ENCODE results near the gene CXXC5.
"Not testable (repeated sequence)": the region's sequence is repeated elsewhere in the genome, so short reads cannot be mapped to it uniquely, and the experiment has no call there.

Gene CXXC5

GRCh38 chr5:139711906-139712224, 63.7 kb downstream of the CXXC5 start:
- peaks cover 12% of the 10 kb centered on the region for H3K4me1 ChIP-seq
- H3K27me3 ChIP-seq (ENCODE audit: low read depth): no peaks in the 10 kb centered on the region
- in situ Hi-C loops (cut with MboI; ENCODE audit: low sequenced_read_pairs): no loop called here
- no peaks in the 10 kb centered on the region for H3K36me3 ChIP-seq (replicated peaks)
- H3K4me3 ChIP-seq: no peak overlapping the region; the same call in 1 of the 2 replicates
- H3K9me3 ChIP-seq: no peaks in the 10 kb centered on the region
- no peak for DNase-seq (ENCODE audit: low spot score in 2 of 2)

- H3K36me3 ChIP-seq (replicated peaks): no peaks in the 10 kb centered on the region
- no peak for DNase-seq (ENCODE audit: low spot score in 2 of 2)
- no peak overlapping the region for H3K4me3 ChIP-seq
- no peaks in the 10 kb centered on the region for H3K27me3 ChIP-seq (ENCODE audit: low read depth)
- in situ Hi-C loops (cut with MboI; ENCODE audit: low sequenced_read_pairs): no loop called here
- H3K4me1 ChIP-seq: peaks cover 10% of the 10 kb centered on the region
- H3K9me3 ChIP-seq: no peaks in the 10 kb centered on the region
Measured at GRCh38 chr5:139712412-139712811, 64.3 kb downstream of the CXXC5 start.

- H3K9me3 ChIP-seq; DNase-seq (ENCODE audit: low spot score in 2 of 2); H3K36me3 ChIP-seq (replicated peaks); H3K4me3 ChIP-seq; H3K27me3 ChIP-seq (ENCODE audit: low read depth); in situ Hi-C loops (cut with MboI; ENCODE audit: low sequenced_read_pairs); H3K4me1 ChIP-seq: not testable (repeated sequence)
Measured at GRCh38 chr5:139713898-139714297, 65.7 kb downstream of the CXXC5 start.

- in situ Hi-C loops (cut with MboI; ENCODE audit: low sequenced_read_pairs): no loop called here
- peaks cover 18% of the 10 kb centered on the region for H3K9me3 ChIP-seq
- no peak overlapping the region for H3K4me3 ChIP-seq
- H3K36me3 ChIP-seq (replicated peaks): no peaks in the 10 kb centered on the region
- no peak for DNase-seq (ENCODE audit: low spot score in 2 of 2)
- H3K4me1 ChIP-seq: no peaks in the 10 kb centered on the region
- no peaks in the 10 kb centered on the region for H3K27me3 ChIP-seq (ENCODE audit: low read depth)
Measured at GRCh38 chr5:139717221-139717620, 69.1 kb downstream of the CXXC5 start.

GRCh38 chr5:139718403-139718802, 70.3 kb downstream of the CXXC5 start:
- in situ Hi-C loops (cut with MboI; ENCODE audit: low sequenced_read_pairs); H3K36me3 ChIP-seq (replicated peaks); H3K27me3 ChIP-seq (ENCODE audit: low read depth); DNase-seq (ENCODE audit: low spot score in 2 of 2); H3K4me3 ChIP-seq; H3K4me1 ChIP-seq: not testable (repeated sequence)
- peaks cover 18% of the 10 kb centered on the region for H3K9me3 ChIP-seq

GRCh38 chr5:139719970-139720369, 71.8 kb downstream of the CXXC5 start:
- H3K36me3 ChIP-seq (replicated peaks); H3K4me3 ChIP-seq; in situ Hi-C loops (cut with MboI; ENCODE audit: low sequenced_read_pairs); H3K27me3 ChIP-seq (ENCODE audit: low read depth); H3K4me1 ChIP-seq; DNase-seq (ENCODE audit: low spot score in 2 of 2): not testable (repeated sequence)
- H3K9me3 ChIP-seq: peaks cover 18% of the 10 kb centered on the region

- no peaks in the 10 kb centered on the region for H3K36me3 ChIP-seq (replicated peaks)
- H3K27me3 ChIP-seq (ENCODE audit: low read depth): no peaks in the 10 kb centered on the region
- no peak overlapping the region for H3K4me3 ChIP-seq
- H3K4me1 ChIP-seq: no peaks in the 10 kb centered on the region
- DNase-seq (ENCODE audit: low spot score in 2 of 2): no peak
- in situ Hi-C loops (cut with MboI; ENCODE audit: low sequenced_read_pairs): no loop called here
- peaks cover 12% of the 10 kb centered on the region for H3K9me3 ChIP-seq
Measured at GRCh38 chr5:139723986-139724587, 75.9 kb downstream of the CXXC5 start.

- in situ Hi-C loops (cut with MboI; ENCODE audit: low sequenced_read_pairs): no loop called here
- Histone ChIP-seq H3K36me3 (replicated peaks) (no peaks in the 10 kb centered on the region), H3K9me3 (peaks cover 5% of the 10 kb centered on the region), H3K4me3 (no peak overlapping the region), H3K27me3 (ENCODE audit: low read depth) (no peaks in the 10 kb centered on the region), H3K4me1 (no peaks in the 10 kb centered on the region)
- DNase-seq (ENCODE audit: low spot score in 2 of 2): no peak
Measured at GRCh38 chr5:139725073-139725830, 77.1 kb downstream of the CXXC5 start.

- in situ Hi-C loops (cut with MboI; ENCODE audit: low sequenced_read_pairs): no loop called here
- Histone ChIP-seq H3K9me3 (no peaks in the 10 kb centered on the region), H3K4me1 (no peaks in the 10 kb centered on the region), H3K4me3 (no peak overlapping the region), H3K36me3 (replicated peaks) (no peaks in the 10 kb centered on the region), H3K27me3 (ENCODE audit: low read depth) (no peaks in the 10 kb centered on the region)
- DNase-seq (ENCODE audit: low spot score in 2 of 2): no peak
Measured at GRCh38 chr5:139726248-139726647, 78.1 kb downstream of the CXXC5 start.

GRCh38 chr5:139727615-139728014, 79.5 kb downstream of the CXXC5 start:
- H3K36me3 ChIP-seq (replicated peaks); in situ Hi-C loops (cut with MboI; ENCODE audit: low sequenced_read_pairs); H3K4me3 ChIP-seq; H3K9me3 ChIP-seq; H3K4me1 ChIP-seq; H3K27me3 ChIP-seq (ENCODE audit: low read depth); DNase-seq (ENCODE audit: low spot score in 2 of 2): not testable (repeated sequence)

GRCh38 chr5:139731281-139731680, 83.1 kb downstream of the CXXC5 start:
- H3K36me3 ChIP-seq (replicated peaks): no peaks in the 10 kb centered on the region
- in situ Hi-C loops (cut with MboI; ENCODE audit: low sequenced_read_pairs): no loop called here
- H3K9me3 ChIP-seq: no peaks in the 10 kb centered on the region
- DNase-seq (ENCODE audit: low spot score in 2 of 2): no peak
- no peaks in the 10 kb centered on the region for H3K27me3 ChIP-seq (ENCODE audit: low read depth)
- no peak overlapping the region for H3K4me3 ChIP-seq
- no peaks in the 10 kb centered on the region for H3K4me1 ChIP-seq

GRCh38 chr5:139732019-139732418, 83.9 kb downstream of the CXXC5 start:
- no peak for DNase-seq (ENCODE audit: low spot score in 2 of 2)

GRCh38 chr5:139733010-139733688, 85.0 kb downstream of the CXXC5 start:
- in situ Hi-C loops (cut with MboI; ENCODE audit: low sequenced_read_pairs): no loop called here
- Histone ChIP-seq H3K4me3 (no peak overlapping the region), H3K4me1 (no peaks in the 10 kb centered on the region), H3K27me3 (ENCODE audit: low read depth) (no peaks in the 10 kb centered on the region), H3K9me3 (no peaks in the 10 kb centered on the region), H3K36me3 (replicated peaks) (no peaks in the 10 kb centered on the region)
- DNase-seq (ENCODE audit: low spot score in 2 of 2): no peak

More at GRCh38 chr5:139732019-139732418, 83.9 kb downstream of the CXXC5 start:
- Histone ChIP-seq H3K4me3 (no peak overlapping the region), H3K27me3 (ENCODE audit: low read depth) (no peaks in the 10 kb centered on the region), H3K4me1 (no peaks in the 10 kb centered on the region), H3K9me3 (no peaks in the 10 kb centered on the region), H3K36me3 (replicated peaks) (no peaks in the 10 kb centered on the region)
- in situ Hi-C loops (cut with MboI; ENCODE audit: low sequenced_read_pairs): no loop called here
